Measurements from ENCODE around the gene NISCH.

NISCH gene

DNA sequence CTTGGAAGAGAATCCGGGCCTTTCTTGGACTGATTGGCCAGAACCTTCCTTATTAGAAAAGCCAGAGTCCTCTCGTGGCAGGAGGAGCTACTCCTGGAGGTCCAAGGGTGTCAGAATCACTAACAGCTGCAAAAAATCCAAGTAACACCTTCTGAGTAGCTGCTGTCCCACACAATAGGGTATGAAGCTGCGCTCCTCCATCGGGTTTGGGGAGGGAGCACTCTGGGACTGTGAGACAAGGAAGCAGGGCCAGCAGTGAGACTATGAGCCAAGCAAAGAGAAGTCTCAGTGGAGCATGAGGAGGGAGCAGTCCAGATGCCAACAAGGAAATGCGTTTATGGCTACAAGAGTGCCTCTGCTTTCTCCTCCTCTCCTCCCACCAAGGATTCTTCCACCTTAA is 32.2 kb upstream of the NISCH start:
- TF ChIP-seq, protein P1, sequence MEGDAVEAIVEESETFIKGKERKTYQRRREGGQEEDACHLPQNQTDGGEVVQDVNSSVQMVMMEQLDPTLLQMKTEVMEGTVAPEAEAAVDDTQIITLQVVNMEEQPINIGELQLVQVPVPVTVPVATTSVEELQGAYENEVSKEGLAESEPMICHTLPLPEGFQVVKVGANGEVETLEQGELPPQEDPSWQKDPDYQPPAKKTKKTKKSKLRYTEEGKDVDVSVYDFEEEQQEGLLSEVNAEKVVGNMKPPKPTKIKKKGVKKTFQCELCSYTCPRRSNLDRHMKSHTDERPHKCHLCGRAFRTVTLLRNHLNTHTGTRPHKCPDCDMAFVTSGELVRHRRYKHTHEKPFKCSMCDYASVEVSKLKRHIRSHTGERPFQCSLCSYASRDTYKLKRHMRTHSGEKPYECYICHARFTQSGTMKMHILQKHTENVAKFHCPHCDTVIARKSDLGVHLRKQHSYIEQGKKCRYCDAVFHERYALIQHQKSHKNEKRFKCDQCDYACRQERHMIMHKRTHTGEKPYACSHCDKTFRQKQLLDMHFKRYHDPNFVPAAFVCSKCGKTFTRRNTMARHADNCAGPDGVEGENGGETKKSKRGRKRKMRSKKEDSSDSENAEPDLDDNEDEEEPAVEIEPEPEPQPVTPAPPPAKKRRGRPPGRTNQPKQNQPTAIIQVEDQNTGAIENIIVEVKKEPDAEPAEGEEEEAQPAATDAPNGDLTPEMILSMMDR (IDR thresholded peaks at IDR 0.05; ENCODE audit: low read depth, low read length), result no peak
- TF ChIP-seq EZH2phosphoT487 (IDR thresholded peaks at IDR 0.05; ENCODE audit: low read depth), result no peak
- Histone ChIP-seq H3K4me2 (ENCODE audit: low read length) (no peak overlapping the region), H3K27me3 (ENCODE audit: low read depth, low read length) (peaks cover 3% of the 10 kb centered on the region; the same call in 1 of the 2 replicates), H3K4me3 (ENCODE audit: low read length) (no peak overlapping the region), H3K27ac (ENCODE audit: low read length) (no peak overlapping the region), H4K20me1 (ENCODE audit: insufficient read depth, low read length) (no peaks in the 10 kb centered on the region), H3K9me3 (ENCODE audit: insufficient read depth, low read length) (no peaks in the 10 kb centered on the region), H3K4me1 (ENCODE audit: low read length) (no peaks in the 10 kb centered on the region), H3K36me3 (replicated peaks; ENCODE audit: low read depth, low read length) (no peaks in the 10 kb centered on the region), H2AFZ (ENCODE audit: low read depth, low read length) (no peak overlapping the region), H3K9ac (ENCODE audit: low read length) (no peak overlapping the region), H3K79me2 (ENCODE audit: low read length) (no peaks in the 10 kb centered on the region)

DNA sequence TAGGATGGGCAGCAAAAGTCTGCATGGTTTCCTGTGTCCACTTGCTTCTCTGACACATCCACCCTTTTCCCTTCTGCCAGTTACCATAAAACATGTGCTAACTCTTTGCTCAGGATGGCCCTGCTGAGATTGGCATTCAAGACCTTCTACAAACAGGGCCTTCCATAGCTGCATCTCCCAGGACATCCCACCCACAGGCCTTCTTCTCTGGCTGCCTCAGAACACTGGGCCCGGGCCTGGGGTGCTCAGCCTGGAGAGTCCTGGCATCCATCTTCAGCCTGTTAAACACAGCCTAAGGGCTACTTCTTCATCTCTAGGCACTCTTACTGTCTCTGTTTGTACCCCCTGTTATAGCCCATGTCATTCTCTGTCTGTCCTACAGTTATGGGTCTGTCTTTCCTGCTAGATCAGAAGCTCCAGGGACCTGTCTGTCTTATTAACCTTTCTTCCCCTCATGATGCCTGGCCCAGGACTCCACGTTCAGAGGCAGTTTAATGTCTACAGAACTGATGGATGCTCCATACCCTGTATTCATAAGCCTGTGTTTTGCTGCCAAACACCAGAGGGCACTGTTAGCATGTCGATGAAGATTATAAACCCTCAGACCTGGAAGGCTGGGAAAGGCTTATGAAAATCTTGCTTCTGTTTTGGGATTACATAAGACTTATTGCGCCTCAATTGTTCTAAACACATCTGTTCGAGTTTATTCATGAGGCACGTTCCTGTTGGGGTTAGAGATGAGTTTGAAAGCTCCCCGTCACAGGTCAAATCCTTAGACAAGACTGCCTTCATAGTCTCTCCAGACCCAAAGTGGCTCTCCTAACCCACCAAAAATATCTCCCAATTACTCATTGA is 27.0 kb upstream of the NISCH start:
- Histone ChIP-seq H3K9ac (ENCODE audit: low read length) (no peak overlapping the region), H3K27me3 (ENCODE audit: low read depth, low read length) (peaks cover 3% of the 10 kb centered on the region; the same call in 1 of the 2 replicates), H3K27ac (ENCODE audit: low read length) (no peak overlapping the region), H3K36me3 (replicated peaks; ENCODE audit: low read depth, low read length) (no peaks in the 10 kb centered on the region), H3K9me3 (ENCODE audit: insufficient read depth, low read length) (no peaks in the 10 kb centered on the region), H3K4me1 (ENCODE audit: low read length) (0 out of 2 replicates have a peak, but pooled peaks cover 3% of the 10 kb centered on the region), H3K79me2 (ENCODE audit: low read length) (no peaks in the 10 kb centered on the region), H2AFZ (ENCODE audit: low read depth, low read length) (0 out of 2 replicates have a peak overlapping the region, but pooled peaks have one; percentile 6), H3K4me3 (ENCODE audit: low read length) (no peak overlapping the region), H4K20me1 (ENCODE audit: insufficient read depth, low read length) (no peaks in the 10 kb centered on the region), H3K4me2 (ENCODE audit: low read length) (peak overlapping the region; percentile 42)
- TF ChIP-seq EZH2phosphoT487 (IDR thresholded peaks at IDR 0.05; ENCODE audit: low read depth), result no peak
- TF ChIP-seq, protein P1 (IDR thresholded peaks at IDR 0.05; ENCODE audit: low read depth, low read length), result peak; percentile 94

DNA sequence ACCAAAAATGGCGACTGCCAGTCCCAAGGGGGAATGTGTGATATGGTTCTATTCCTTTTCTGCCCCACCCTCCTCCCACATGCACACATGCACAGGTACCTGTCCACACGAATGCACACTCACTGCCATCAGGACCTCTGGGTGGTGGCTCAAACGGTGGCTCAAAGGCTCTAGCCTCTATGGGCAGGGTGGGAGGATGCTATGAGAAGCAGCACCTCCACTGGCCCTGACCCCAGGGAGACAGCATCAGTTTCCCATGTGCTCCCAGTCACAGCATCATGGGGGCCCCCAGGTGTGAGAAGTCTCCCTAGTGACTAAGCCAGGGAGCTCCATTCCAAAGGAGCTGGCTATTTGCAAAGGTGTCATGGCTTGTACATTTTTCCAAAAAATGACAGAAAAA is 26.4 kb upstream of the NISCH start:
- TF ChIP-seq EZH2phosphoT487 (IDR thresholded peaks at IDR 0.05; ENCODE audit: low read depth), result no peak
- TF ChIP-seq, protein P1 (IDR thresholded peaks at IDR 0.05; ENCODE audit: low read depth, low read length), result no peak
- Histone ChIP-seq H3K4me1 (ENCODE audit: low read length) (0 out of 2 replicates have a peak, but pooled peaks cover 3% of the 10 kb centered on the region), H3K27me3 (ENCODE audit: low read depth, low read length) (peaks cover 7% of the 10 kb centered on the region; the same call in 1 of the 2 replicates), H3K36me3 (replicated peaks; ENCODE audit: low read depth, low read length) (no peaks in the 10 kb centered on the region), H3K9me3 (ENCODE audit: insufficient read depth, low read length) (no peaks in the 10 kb centered on the region), H3K27ac (ENCODE audit: low read length) (no peak overlapping the region), H3K79me2 (ENCODE audit: low read length) (no peaks in the 10 kb centered on the region), H2AFZ (ENCODE audit: low read depth, low read length) (no peak overlapping the region), H3K9ac (ENCODE audit: low read length) (no peak overlapping the region), H3K4me2 (ENCODE audit: low read length) (peak overlapping the region; percentile 42), H4K20me1 (ENCODE audit: insufficient read depth, low read length) (no peaks in the 10 kb centered on the region), H3K4me3 (ENCODE audit: low read length) (no peak overlapping the region)

DNA sequence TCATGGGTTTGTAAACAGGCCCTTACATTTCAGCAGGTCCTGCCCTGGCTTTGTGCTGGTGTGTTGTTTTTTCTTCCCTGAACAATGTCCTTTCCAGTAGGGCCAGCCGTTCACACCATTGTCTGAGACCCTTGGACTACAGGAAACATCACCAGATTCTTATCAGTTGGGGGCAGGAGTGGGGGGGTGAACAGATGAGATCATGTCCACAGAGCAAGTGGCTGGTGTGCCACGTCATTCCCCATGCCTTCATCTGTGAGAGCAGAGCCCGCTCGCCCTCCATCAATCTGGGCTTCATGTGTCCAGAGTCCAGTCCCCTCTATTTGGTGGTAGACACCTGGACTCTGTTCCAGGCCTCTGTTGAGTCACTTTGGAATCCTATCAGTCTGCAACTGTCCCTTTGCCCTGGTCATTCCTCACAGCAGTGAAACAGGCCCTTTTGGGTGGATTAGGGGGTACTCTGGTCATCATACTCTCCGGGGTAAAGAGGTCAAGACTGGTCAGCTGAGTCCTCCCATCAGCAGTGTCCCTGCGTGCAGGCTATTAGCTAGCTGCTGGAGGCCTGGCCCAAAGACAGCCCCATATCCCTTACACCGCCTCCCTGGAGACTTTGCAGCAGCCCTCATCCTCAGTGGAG is 25.5 kb upstream of the NISCH start:
- Histone ChIP-seq H3K9me3 (ENCODE audit: insufficient read depth, low read length) (no peaks in the 10 kb centered on the region), H3K4me2 (ENCODE audit: low read length) (no peak overlapping the region), H3K27ac (ENCODE audit: low read length) (no peak overlapping the region), H3K4me1 (ENCODE audit: low read length) (0 out of 2 replicates have a peak, but pooled peaks cover 3% of the 10 kb centered on the region), H3K4me3 (ENCODE audit: low read length) (no peak overlapping the region), H3K27me3 (ENCODE audit: low read depth, low read length) (peaks cover 13% of the 10 kb centered on the region; the same call in 1 of the 2 replicates), H3K79me2 (ENCODE audit: low read length) (no peaks in the 10 kb centered on the region), H4K20me1 (ENCODE audit: insufficient read depth, low read length) (no peaks in the 10 kb centered on the region), H2AFZ (ENCODE audit: low read depth, low read length) (no peak overlapping the region), H3K9ac (ENCODE audit: low read length) (no peak overlapping the region), H3K36me3 (replicated peaks; ENCODE audit: low read depth, low read length) (no peaks in the 10 kb centered on the region)
- TF ChIP-seq, protein P1 (IDR thresholded peaks at IDR 0.05; ENCODE audit: low read depth, low read length), result no peak
- no peak for TF ChIP-seq EZH2phosphoT487 (IDR thresholded peaks at IDR 0.05; ENCODE audit: low read depth)

All from OCI-LY3 (cell line).